Stomach (tissue), 9 donors: ENCODE results near the gene PPP4R4. TPM values are rescaled to one million over a fixed set of nuclear protein-coding genes. Genes with fewer than 3 reads are reported as not detected.
A peak's percentile ranks its signal among the peaks of the same experiment; 100 is the strongest.

Experiments used
- DNase-seq, 2 donors: peaks; one replicate each; pipeline versions ENCODE4 v3.0.0 to v3.0.0-alpha.2; 2013 to 2019
- H3K27ac ChIP-seq, 5 donors: fragments of 200-600 bp in 4 of 5; sonication (generic) in 4 of 5; one replicate each; pipeline ENCODE4 v1.5.1; 2013 to 2019; ENCODE audit warnings: mild to moderate bottlenecking in 1 of 5, moderate library complexity in 1 of 5
- H3K27me3 ChIP-seq, 3 donors: fragments of 200-600 bp; sonication (generic); one replicate each; pipeline ENCODE4 v1.5.1; 2017 to 2019; ENCODE audit warnings: mixed run types in 1 of 3
- H3K36me3 ChIP-seq, 4 donors: fragments of 200-600 bp; sonication (generic); 1 replicate in 3 of 4; 2 replicates in 1 of 4; pipeline ENCODE4 v1.5.1; 2016 to 2019
- H3K4me1 ChIP-seq, 4 donors: fragments of 200-600 bp; sonication (generic); one replicate each; pipeline ENCODE4 v1.5.1; 2016 to 2019
- H3K4me3 ChIP-seq, 4 donors: fragments of 200-600 bp; sonication (generic) in 3 of 4; one replicate each; pipeline ENCODE4 v1.5.1; 2016 to 2019; ENCODE audit warnings: mild to moderate bottlenecking in 1 of 4
- H3K9me3 ChIP-seq, 4 donors: fragments of 200-600 bp; sonication (generic); one replicate each; pipeline ENCODE4 v1.5.1; 2016 to 2019
- CTCF ChIP-seq, 7 experiments: fragments of 450-650 bp in 4 of 7; fragments of 200-600 bp in 3 of 7; sonication (generic) in 3 of 7; IDR thresholded peaks; one replicate each; pipeline ENCODE4 v1.5.1; 2016 to 2019; ENCODE audit warnings: antibody characterized with exemption in 7 of 7, control low read depth in 2 of 7, mild to moderate bottlenecking in 1 of 7
- EP300 ChIP-seq: sonication (generic); formaldehyde crosslinking; IDR thresholded peaks from one replicate; pipeline ENCODE4 v1.6.1; 2017; ENCODE audit warnings: antibody characterized with exemption
- POLR2A ChIP-seq, 4 donors: fragments of 450-650 bp; IDR thresholded peaks; one replicate each; pipeline ENCODE4 v1.6.1; 2016; ENCODE audit warnings: antibody characterized with exemption in 4 of 4, control low read depth in 2 of 4, mild to moderate bottlenecking in 1 of 4, moderate library complexity in 1 of 4
- POLR2AphosphoS5 ChIP-seq, 3 donors: sonication (generic); formaldehyde crosslinking; IDR thresholded peaks; one replicate each; pipeline ENCODE4 v1.6.1; 2016; ENCODE audit warnings: antibody characterized with exemption in 3 of 3
- WGBS, 5 donors: extraction: QIAGEN DNeasy Blood & Tissue Kit in 3 of 5; methylation state at CpG; one replicate each; pipeline versions ENCODE4 v1.1.5 to v1.1.7; 2013 to 2018; 5-methylcytosine and 5-hydroxymethylcytosine counted together
- intact Hi-C: fragments of 100-400 bp; cut with DNase I; formaldehyde crosslinking; loops from one replicate; pipeline ENCODE4 v1.15.1; 2023; ENCODE audit warnings: low total_unique reads
- polyA plus RNA-seq, 3 donors: library from polyadenylated mRNA; stranded (reverse); fragments of 200-250 nt; gene quantifications; one replicate each; pipeline ENCODE4 v1.2.3, GENCODE V29; 2013
- total RNA-seq, 5 donors: library from RNA; depleted of rRNA; stranded (reverse); fragments of >200 nt; gene quantifications; one replicate each; pipeline versions ENCODE4 v1.1.0 to v1.2.3, GENCODE V29; 2014 to 2016
- donor health status: healthy with polysubstance abuse.
- donor health status: Bipolar disorder and iron deficiency.
- donor health status: healthy.

Gene PPP4R4
- total and polyA plus RNA-seq, 8 donors, result under 0.01 to 11.7 (median 0.50) TPM; not detected in 1

GRCh38 chr14:94172545-94172944 lies 1.6 kb upstream of the PPP4R4 start:
- 73 to 85% (median 83%) methylated on average over 5 of the region's 5 CpGs for WGBS, 5 donors
- no peak for TF ChIP-seq POLR2AphosphoS5 (IDR thresholded peaks at IDR 0.05)
- Histone ChIP-seq H3K9me3 (no peaks in the 10 kb centered on the region), H3K27ac (no peak overlapping the region), H3K27me3 (peaks cover 0 to 63% (median 32%) of the 10 kb centered on the region in 3 donors), H3K4me3 (no peak overlapping the region), H3K4me1 (peaks cover 13 to 25% (median 21%) of the 10 kb centered on the region in 4 donors), H3K36me3 (no peaks in the 10 kb centered on the region)
- no peak for DNase-seq
- intact Hi-C loops, result no loop called here

- H3K36me3 ChIP-seq, result no peaks in the 10 kb centered on the region
- H3K27ac ChIP-seq, result peak overlapping the region; percentile 30 to 81 (median 63)
- peaks cover 13 to 25% (median 21%) of the 10 kb centered on the region in 4 donors for H3K4me1 ChIP-seq
- no peaks in the 10 kb centered on the region for H3K9me3 ChIP-seq
- no peak for DNase-seq
- WGBS, 5 donors, result 1 to 2% (median 2%) methylated on average over 19 to 20 of the region's 20 CpGs
- TF ChIP-seq EP300, result no peak
- TF ChIP-seq CTCF (IDR thresholded peaks at IDR 0.05), result no peak
- no peak for TF ChIP-seq POLR2A (IDR thresholded peaks at IDR 0.05)
- TF ChIP-seq POLR2AphosphoS5 (IDR thresholded peaks at IDR 0.05), result no peak
- intact Hi-C loops, result no loop called here
- H3K4me3 ChIP-seq, result peak overlapping the region; percentile 61 to 68 (median 68)
- peaks cover 0 to 73% (median 37%) of the 10 kb centered on the region in 3 donors for H3K27me3 ChIP-seq
Measured at GRCh38 chr14:94173471-94173884, 644 bp upstream of the PPP4R4 start.

- Histone ChIP-seq H3K4me3 (peak overlapping the region; percentile 61 to 68 (median 68)), H3K27ac (peak overlapping the region in 3 of 5 donors; percentile 15 to 81 (median 67)), H3K9me3 (no peaks in the 10 kb centered on the region), H3K4me1 (peaks cover 13 to 25% (median 21%) of the 10 kb centered on the region in 4 donors), H3K36me3 (no peaks in the 10 kb centered on the region), H3K27me3 (peaks cover 0 to 84% (median 41%) of the 10 kb centered on the region in 3 donors)
- 1 to 4% (median 2%) methylated on average over 24 to 38 of the region's 39 CpGs for WGBS, 5 donors
- intact Hi-C loops, result no loop called here
- DNase-seq, result no peak
- no peak for TF ChIP-seq CTCF (IDR thresholded peaks at IDR 0.05)
- TF ChIP-seq EP300, result no peak
- no peak for TF ChIP-seq POLR2A (IDR thresholded peaks at IDR 0.05)
- TF ChIP-seq POLR2AphosphoS5 (IDR thresholded peaks at IDR 0.05), result no peak
Measured at GRCh38 chr14:94174604-94175010, 485 bp downstream of the PPP4R4 start.

GRCh38 chr14:94175011-94175745 lies 1.1 kb downstream of the PPP4R4 start:
- intact Hi-C loops, result no loop called here
- H3K27ac ChIP-seq, result peak overlapping the region in 1 of 5 donors; percentile 81
- H3K36me3 ChIP-seq, result no peaks in the 10 kb centered on the region
- WGBS, 5 donors, result 4 to 7% (median 5%) methylated on average over 24 to 30 of the region's 30 CpGs
- peak overlapping the region; percentile 61 to 68 (median 68) for H3K4me3 ChIP-seq
- H3K27me3 ChIP-seq, result peaks cover 0 to 90% (median 42%) of the 10 kb centered on the region in 3 donors
- H3K4me1 ChIP-seq, result peaks cover 13 to 25% (median 21%) of the 10 kb centered on the region in 4 donors
- H3K9me3 ChIP-seq, result no peaks in the 10 kb centered on the region
- TF ChIP-seq CTCF (IDR thresholded peaks at IDR 0.05) (no peak), POLR2A (IDR thresholded peaks at IDR 0.05) (no peak), POLR2AphosphoS5 (IDR thresholded peaks at IDR 0.05) (no peak), EP300 (no peak)
- peak in 1 of 2 donors; percentile 42 for DNase-seq

- H3K36me3 ChIP-seq, result no peaks in the 10 kb centered on the region
- DNase-seq, result no peak
- WGBS, 5 donors, result 16 to 23% (median 19%) methylated on average over 7 of the region's 7 CpGs
- peak overlapping the region in 1 of 5 donors; percentile 81 for H3K27ac ChIP-seq
- H3K4me3 ChIP-seq, result peak overlapping the region in 1 of 4 donors; percentile 61
- intact Hi-C loops, result no loop called here
- peaks cover 13 to 28% (median 23%) of the 10 kb centered on the region in 4 donors for H3K4me1 ChIP-seq
- TF ChIP-seq EP300, result no peak
- no peak for TF ChIP-seq POLR2A (IDR thresholded peaks at IDR 0.05)
- TF ChIP-seq POLR2AphosphoS5 (IDR thresholded peaks at IDR 0.05), result no peak
- TF ChIP-seq CTCF (IDR thresholded peaks at IDR 0.05), result no peak
- H3K27me3 ChIP-seq, result peaks cover 0 to 88% (median 42%) of the 10 kb centered on the region in 3 donors
- H3K9me3 ChIP-seq, result no peaks in the 10 kb centered on the region
Measured at GRCh38 chr14:94175747-94176146, 1.6 kb downstream of the PPP4R4 start.
